Esophagus (tissue), 2 donors: Measurements from ENCODE around the gene C2CD4A. TPM values are rescaled to one million over a fixed set of nuclear protein-coding genes. Genes with fewer than 3 reads are reported as not detected.

Experiments used
- H3K27ac ChIP-seq, 2 donors: one replicate each; pipeline ENCODE4 v1.5.1; 2013; ENCODE audit warnings: low read depth in 2 of 2, mild to moderate bottlenecking in 2 of 2, inconsistent platforms in 1 of 2, low read length in 1 of 2, moderate library complexity in 1 of 2
- H3K27me3 ChIP-seq, 2 donors: one replicate each; pipeline ENCODE4 v1.6.1; 2013; ENCODE audit warnings: low read length in 2 of 2, control low read depth in 1 of 2, mild to moderate bottlenecking in 1 of 2; ENCODE audit not compliant: insufficient read depth in 2 of 2, control insufficient read depth in 1 of 2
- H3K36me3 ChIP-seq, 2 donors: one replicate each; pipeline ENCODE4 v1.6.1; 2013; ENCODE audit warnings: low read length in 1 of 2; ENCODE audit not compliant: control insufficient read depth in 2 of 2, insufficient read depth in 2 of 2
- H3K4me1 ChIP-seq, 2 donors: one replicate each; pipeline ENCODE4 v1.6.1; 2013; ENCODE audit warnings: low read length in 1 of 2; ENCODE audit not compliant: control insufficient read depth in 2 of 2, insufficient read depth in 2 of 2
- H3K4me3 ChIP-seq, 2 donors: one replicate each; pipeline ENCODE4 v1.5.1; 2013; ENCODE audit warnings: low read length in 2 of 2, mild to moderate bottlenecking in 2 of 2, low read depth in 1 of 2, moderate library complexity in 1 of 2
- H3K9me3 ChIP-seq, 2 donors: one replicate each; pipeline ENCODE4 v1.6.1; 2013; ENCODE audit warnings: mild to moderate bottlenecking in 2 of 2, low read depth in 1 of 2, low read length in 1 of 2, moderate library complexity in 1 of 2; ENCODE audit not compliant: control insufficient read depth in 2 of 2, insufficient read depth in 1 of 2
- WGBS, 2 donors: extraction: QIAGEN DNeasy Blood & Tissue Kit; methylation state at CpG; one replicate each; pipeline ENCODE4 v1.1.7; 2013; 5-methylcytosine and 5-hydroxymethylcytosine counted together
- polyA plus RNA-seq, 2 donors: library from polyadenylated mRNA; stranded (reverse); fragments of 200-250 nt; gene quantifications; one replicate each; pipeline ENCODE4 v1.2.3, GENCODE V29; 2013
- donor health status: healthy with polysubstance abuse.
- donor health status: Bipolar disorder and iron deficiency.

Gene C2CD4A
- polyA plus RNA-seq, 2 donors: 0.04 to 0.13 TPM

- H3K4me1 ChIP-seq: peaks cover 0 to 2% of the 10 kb centered on the region in 2 donors
- H3K4me3 ChIP-seq: peak overlapping the region; percentile 65 to 86
- H3K27ac ChIP-seq: peak overlapping the region; percentile 84 to 87
- H3K27me3 ChIP-seq: no peaks in the 10 kb centered on the region
- WGBS, 2 donors: 3 to 5% methylated on average over 13 of the region's 13 CpGs
- H3K9me3 ChIP-seq: no peaks in the 10 kb centered on the region
- no peaks in the 10 kb centered on the region for H3K36me3 ChIP-seq
These were observed 7.5 kb upstream of the C2CD4A start for GRCh38 chr15:62059108-62059815.

DNA sequence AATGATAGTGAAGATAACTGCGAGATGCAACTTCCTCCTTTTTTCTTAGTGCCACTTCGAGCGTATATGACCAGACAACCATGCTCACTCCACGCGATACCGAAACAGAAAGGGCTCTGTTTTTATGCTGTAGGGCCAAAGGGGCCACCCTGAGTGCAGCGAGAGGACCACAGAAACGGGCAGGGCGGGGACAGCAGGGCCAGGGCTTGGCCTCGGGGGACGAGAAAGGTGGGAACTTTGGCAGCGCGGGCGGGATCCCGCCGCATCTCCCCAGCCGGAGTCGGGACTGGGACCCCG lies 7.0 kb upstream of the C2CD4A start:
- peak overlapping the region; percentile 84 to 87 for H3K27ac ChIP-seq
- no peaks in the 10 kb centered on the region for H3K27me3 ChIP-seq
- no peaks in the 10 kb centered on the region for H3K36me3 ChIP-seq
- H3K4me3 ChIP-seq: peak overlapping the region; percentile 65 to 86
- 0 to 1% methylated on average over 19 of the region's 19 CpGs for WGBS, 2 donors
- H3K4me1 ChIP-seq: peaks cover 0 to 2% of the 10 kb centered on the region in 2 donors
- H3K9me3 ChIP-seq: no peaks in the 10 kb centered on the region

DNA sequence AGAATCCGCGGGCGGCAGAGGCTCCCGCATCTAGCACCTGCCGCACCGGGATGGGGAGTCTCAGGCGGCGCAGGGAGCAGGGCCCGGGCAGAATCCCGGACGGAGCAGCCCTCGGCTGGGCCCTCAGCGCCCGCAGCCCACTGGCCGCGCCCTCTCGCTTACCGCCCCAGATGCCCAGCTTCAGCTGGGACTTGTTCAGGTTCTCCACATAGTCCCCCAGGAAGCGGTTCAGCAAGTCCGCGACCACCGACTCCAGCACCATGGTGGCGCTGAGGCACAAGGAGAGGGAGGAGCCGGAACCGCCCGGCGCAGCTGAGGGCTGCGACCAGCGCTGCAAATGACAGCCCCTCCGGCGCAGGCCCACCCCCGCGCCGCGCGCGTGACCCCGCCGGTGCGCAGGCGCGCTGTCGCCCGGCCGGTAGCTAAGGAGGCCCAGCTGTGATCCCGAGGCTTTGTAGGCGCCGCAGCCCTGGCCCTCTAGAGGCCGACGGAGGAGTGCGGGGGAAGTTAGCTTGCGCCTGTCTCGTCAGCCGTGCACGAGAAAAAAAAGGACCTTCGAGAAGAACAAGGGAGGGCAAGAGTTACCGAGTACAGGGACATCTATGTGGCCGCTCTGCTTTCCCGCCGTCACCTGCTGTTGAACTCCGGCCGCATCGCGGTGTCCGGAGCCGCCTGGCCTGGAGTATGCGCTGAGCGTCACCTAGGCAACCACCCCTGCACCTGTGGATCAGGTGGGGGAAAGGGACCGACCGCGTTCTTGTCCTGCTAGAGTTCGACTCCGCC lies 6.5 kb upstream of the C2CD4A start, which contains the start of gene VPS13C:
TSS of gene VPS13C (minus strand) at position 335 of the 783 bp plus-strand sequence. CDS start at position 262, 73 bp downstream.
- Histone ChIP-seq H3K36me3 (no peaks in the 10 kb centered on the region), H3K4me3 (peak within 1 kb of the TSS; percentile 65 to 86), H3K4me1 (peaks cover 0 to 2% of the 10 kb centered on the region in 2 donors), H3K9me3 (no peaks in the 10 kb centered on the region), H3K27ac (peak within 1 kb of the TSS; percentile 84 to 87), H3K27me3 (no peaks in the 10 kb centered on the region)
- 0% methylated on average over 62 to 73 of the region's 73 CpGs for WGBS, 2 donors

GRCh38 chr15:62060896-62061280 lies 5.9 kb upstream of the C2CD4A start:
- H3K27me3 ChIP-seq: no peaks in the 10 kb centered on the region
- 12 to 13% methylated on average over 12 of the region's 12 CpGs for WGBS, 2 donors
- H3K36me3 ChIP-seq: no peaks in the 10 kb centered on the region
- no peaks in the 10 kb centered on the region for H3K9me3 ChIP-seq
- H3K4me3 ChIP-seq: peak overlapping the region; percentile 65 to 86
- H3K4me1 ChIP-seq: peaks cover 0 to 2% of the 10 kb centered on the region in 2 donors
- H3K27ac ChIP-seq: peak overlapping the region; percentile 84 to 86

GRCh38 chr15:62063825-62064635 lies 2.7 kb upstream of the C2CD4A start:
- no peak overlapping the region for H3K4me3 ChIP-seq
- no peaks in the 10 kb centered on the region for H3K9me3 ChIP-seq
- no peaks in the 10 kb centered on the region for H3K36me3 ChIP-seq
- peaks cover 0 to 5% of the 10 kb centered on the region in 2 donors for H3K4me1 ChIP-seq
- WGBS, 2 donors: 42 to 51% methylated on average over 6 of the region's 6 CpGs
- no peak overlapping the region for H3K27ac ChIP-seq
- no peaks in the 10 kb centered on the region for H3K27me3 ChIP-seq

- Histone ChIP-seq H3K27ac (no peak overlapping the region), H3K27me3 (no peaks in the 10 kb centered on the region), H3K4me3 (peak overlapping the region; percentile 46 to 57), H3K9me3 (no peaks in the 10 kb centered on the region), H3K36me3 (no peaks in the 10 kb centered on the region), H3K4me1 (peaks cover 0 to 3% of the 10 kb centered on the region in 2 donors)
- WGBS, 2 donors: 2% methylated on average over 51 to 62 of the region's 62 CpGs
These were observed 769 bp downstream of the C2CD4A start for GRCh38 chr15:62067448-62068044.

DNA sequence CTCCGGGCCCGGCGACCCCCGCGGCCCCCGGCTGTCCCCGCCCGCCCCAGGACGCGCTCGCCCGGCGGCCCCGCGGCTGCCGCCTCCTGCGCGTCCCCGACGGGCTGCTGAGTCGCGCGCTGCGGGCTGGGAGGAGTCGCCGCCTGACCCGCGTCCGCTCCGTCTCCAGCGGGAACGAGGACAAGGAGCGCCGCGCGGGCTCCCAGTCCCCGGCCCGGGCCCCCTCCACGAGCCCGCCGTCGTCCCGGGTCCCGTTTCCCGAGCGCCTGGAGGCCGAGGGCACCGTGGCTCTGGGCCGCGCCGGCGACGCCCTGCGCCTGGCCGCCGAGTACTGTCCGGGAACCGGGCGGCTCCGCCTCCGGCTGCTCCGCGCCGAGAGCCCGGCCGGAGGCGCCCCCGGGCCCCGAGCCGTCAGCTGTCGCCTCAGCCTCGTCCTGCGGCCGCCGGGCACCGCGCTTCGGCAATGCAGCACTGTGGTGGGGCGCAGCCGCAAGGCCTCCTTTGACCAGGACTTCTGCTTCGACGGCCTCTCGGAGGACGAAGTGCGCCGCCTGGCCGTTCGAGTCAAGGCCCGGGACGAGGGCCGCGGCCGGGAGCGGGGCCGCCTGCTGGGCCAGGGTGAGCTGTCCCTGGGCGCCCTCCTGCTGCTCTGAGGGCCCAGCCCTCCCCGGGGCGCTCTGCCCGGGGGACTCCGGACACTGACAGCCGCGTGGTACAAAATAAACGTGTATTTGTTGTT lies 1.5 kb downstream of the C2CD4A start:
- H3K9me3 ChIP-seq: no peaks in the 10 kb centered on the region
- peaks cover 0 to 3% of the 10 kb centered on the region in 2 donors for H3K4me1 ChIP-seq
- WGBS, 2 donors: 1 to 2% methylated on average over 79 to 103 of the region's 103 CpGs
- peak overlapping the region in 1 of 2 donors; percentile 26 for H3K27ac ChIP-seq
- H3K36me3 ChIP-seq: no peaks in the 10 kb centered on the region
- peak overlapping the region; percentile 50 to 57 for H3K4me3 ChIP-seq
- no peaks in the 10 kb centered on the region for H3K27me3 ChIP-seq

GRCh38 chr15:62068810-62069167 lies 2.0 kb downstream of the C2CD4A start:
- Histone ChIP-seq H3K36me3 (no peaks in the 10 kb centered on the region), H3K27me3 (no peaks in the 10 kb centered on the region), H3K9me3 (no peaks in the 10 kb centered on the region), H3K27ac (no peak overlapping the region), H3K4me1 (peaks cover 0 to 3% of the 10 kb centered on the region in 2 donors), H3K4me3 (peak overlapping the region in 1 of 2 donors; percentile 57)
- 45 to 52% methylated on average over 4 of the region's 4 CpGs for WGBS, 2 donors
